ENCODE data around the gene PHTF1.

Gene PHTF1

GRCh38 chr1:113759333-113760101 is at the start of gene PHTF1:
TSS of gene PHTF1 (minus strand) at chr1:113759486. CDS start at chr1:113758703, 783 bp downstream.
- in situ Hi-C loops (cut with MboI; ENCODE audit: low sequenced_read_pairs) = no loop called here

- in situ Hi-C loops (cut with MboI; ENCODE audit: low sequenced_read_pairs) = no loop called here
These were observed 49.3 kb upstream of the PHTF1 start for GRCh38 chr1:113808450-113809195.

GRCh38 chr1:113805639-113806038 is 46.4 kb upstream of the PHTF1 start:
- in situ Hi-C loops (cut with MboI; ENCODE audit: low sequenced_read_pairs) = no loop called here

GRCh38 chr1:113805256-113805531 is 45.9 kb upstream of the PHTF1 start:
- in situ Hi-C loops (cut with MboI; ENCODE audit: low sequenced_read_pairs) = no loop called here

GRCh38 chr1:113804421-113805255 is 45.4 kb upstream of the PHTF1 start:
- in situ Hi-C loops (cut with MboI; ENCODE audit: low sequenced_read_pairs) = no loop called here

GRCh38 chr1:113802367-113803007 is 43.2 kb upstream of the PHTF1 start:
- in situ Hi-C loops (cut with MboI; ENCODE audit: low sequenced_read_pairs) = no loop called here

- in situ Hi-C loops (cut with MboI; ENCODE audit: low sequenced_read_pairs) = no loop called here
These were observed 41.2 kb upstream of the PHTF1 start for GRCh38 chr1:113800487-113800886.

GRCh38 chr1:113797472-113797871 is 38.2 kb upstream of the PHTF1 start:
- in situ Hi-C loops (cut with MboI; ENCODE audit: low sequenced_read_pairs) = no loop called here

GRCh38 chr1:113793878-113794834 is 34.9 kb upstream of the PHTF1 start:
- in situ Hi-C loops (cut with MboI; ENCODE audit: low sequenced_read_pairs) = no loop called here

GRCh38 chr1:113792986-113793385 is 33.7 kb upstream of the PHTF1 start:
- in situ Hi-C loops (cut with MboI; ENCODE audit: low sequenced_read_pairs) = no loop called here

- in situ Hi-C loops (cut with MboI; ENCODE audit: low sequenced_read_pairs) = no loop called here
These were observed 33.2 kb upstream of the PHTF1 start for GRCh38 chr1:113792471-113792870.

- in situ Hi-C loops (cut with MboI; ENCODE audit: low sequenced_read_pairs) = no loop called here
These were observed 29.5 kb upstream of the PHTF1 start for GRCh38 chr1:113788802-113789201.

GRCh38 chr1:113787663-113788062 is 28.4 kb upstream of the PHTF1 start:
- in situ Hi-C loops (cut with MboI; ENCODE audit: low sequenced_read_pairs) = no loop called here

- in situ Hi-C loops (cut with MboI; ENCODE audit: low sequenced_read_pairs) = no loop called here
These were observed 26.8 kb upstream of the PHTF1 start for GRCh38 chr1:113786069-113786468.

- in situ Hi-C loops (cut with MboI; ENCODE audit: low sequenced_read_pairs) = no loop called here
These were observed 25.0 kb upstream of the PHTF1 start for GRCh38 chr1:113784104-113784779.

- in situ Hi-C loops (cut with MboI; ENCODE audit: low sequenced_read_pairs) = no loop called here
These were observed 24.2 kb upstream of the PHTF1 start for GRCh38 chr1:113783254-113784103.

GRCh38 chr1:113782406-113782805 is 23.1 kb upstream of the PHTF1 start:
- in situ Hi-C loops (cut with MboI; ENCODE audit: low sequenced_read_pairs) = no loop called here

- in situ Hi-C loops (cut with MboI; ENCODE audit: low sequenced_read_pairs) = no loop called here
These were observed 21.3 kb upstream of the PHTF1 start for GRCh38 chr1:113780374-113781146.
